K562 (cell line): Measurements from ENCODE around the gene SRSF5.

ENCODE experiments used
- BRD4 ChIP-seq: fragments of 200-600 bp; sonication (generic); IDR thresholded peaks from 2 replicates; pipeline ENCODE4 v1.6.1; 2017; ENCODE audit warnings: inconsistent platforms
- CHD2 ChIP-seq: IDR thresholded peaks from 2 replicates; pipeline ENCODE4 v1.6.1; 2011; ENCODE audit warnings: low read depth, low read length
- HCFC1 ChIP-seq: IDR thresholded peaks from 2 replicates; pipeline ENCODE4 v1.6.1; 2012; ENCODE audit warnings: low read depth, low read length, improper control_type of control experiment
- PHF8 ChIP-seq: fragments of 200-600 bp; sonication (generic); IDR thresholded peaks from 2 replicates; pipeline ENCODE4 v1.6.1; 2012; ENCODE audit warnings: mixed run types, mild to moderate bottlenecking, inconsistent platforms, low read length, moderate library complexity, borderline replicate concordance
- SIN3A ChIP-seq, 2 experiments: fragments of 150-350 bp in 1 of 2; IDR thresholded peaks; 2 replicates each; pipeline ENCODE4 v1.6.1; 2011 to 2016; ENCODE audit warnings: borderline replicate concordance in 2 of 2, low read depth in 2 of 2, low read length in 2 of 2, mild to moderate bottlenecking in 2 of 2, moderate library complexity in 2 of 2; ENCODE audit not compliant: control insufficient read depth in 1 of 2
- SMC3 ChIP-seq: conservative IDR thresholded peaks from 2 replicates; pipeline ENCODE4 v1.6.1; 2011; ENCODE audit warnings: low read depth, low read length, improper control_type of control experiment; ENCODE audit not compliant: insufficient read depth
- SP1 ChIP-seq: sonication (generic); formaldehyde crosslinking; IDR thresholded peaks from 2 replicates; pipeline ENCODE4 v1.8.1; 2022; ENCODE audit warnings: mild to moderate bottlenecking, missing genetic modification reagents
- SREBF2 ChIP-seq: sonication (generic); formaldehyde crosslinking; IDR thresholded peaks from 2 replicates; pipeline ENCODE4 v1.4.0; 2020; ENCODE audit warnings: mild to moderate bottlenecking, missing genetic modification reagents
- ZNF239 ChIP-seq: fragments of 250-450 bp; sonication (Bioruptor Pico); IDR thresholded peaks from 2 replicates; pipeline ENCODE4 v1.4.0; 2020; ENCODE audit warnings: mild to moderate bottlenecking
- TF ChIP-seq, protein P1 (sequence below), 3 experiments: IDR thresholded peaks in 2 of 3; conservative IDR thresholded peaks in 1 of 3; 2 replicates each; pipeline ENCODE4 v1.5.1; 2011 to 2012; ENCODE audit warnings: low read length in 3 of 3, mild to moderate bottlenecking in 3 of 3, control low read depth in 2 of 3, improper control_type of control experiment in 1 of 3, inconsistent platforms in 1 of 3, low read depth in 1 of 3, mixed read lengths in 1 of 3, moderate library complexity in 1 of 3; ENCODE audit not compliant: insufficient read depth in 2 of 3
- TF ChIP-seq, protein P2 (sequence below), 2 experiments: fragments of 450-650 bp in 1 of 2; sonication (generic) in 1 of 2; formaldehyde crosslinking in 1 of 2; IDR thresholded peaks; 2 replicates each; pipeline versions ENCODE4 v1.7.1 to v1.9.0; 2016 to 2022; ENCODE audit warnings: inconsistent platforms in 1 of 2, mild to moderate bottlenecking in 1 of 2, missing genetic modification reagents in 1 of 2
- TF ChIP-seq, protein P3 (sequence below): fragments of 250-450 bp; sonication (Bioruptor Pico); IDR thresholded peaks from 2 replicates; pipeline ENCODE4 v1.9.0; 2021; ENCODE audit warnings: mild to moderate bottlenecking
- TF ChIP-seq, protein P4 (sequence below): IDR thresholded peaks from 2 replicates; pipeline ENCODE4 v1.6.1; 2016; ENCODE audit warnings: missing genetic modification characterization, missing compliant biosample characterization

DNA sequence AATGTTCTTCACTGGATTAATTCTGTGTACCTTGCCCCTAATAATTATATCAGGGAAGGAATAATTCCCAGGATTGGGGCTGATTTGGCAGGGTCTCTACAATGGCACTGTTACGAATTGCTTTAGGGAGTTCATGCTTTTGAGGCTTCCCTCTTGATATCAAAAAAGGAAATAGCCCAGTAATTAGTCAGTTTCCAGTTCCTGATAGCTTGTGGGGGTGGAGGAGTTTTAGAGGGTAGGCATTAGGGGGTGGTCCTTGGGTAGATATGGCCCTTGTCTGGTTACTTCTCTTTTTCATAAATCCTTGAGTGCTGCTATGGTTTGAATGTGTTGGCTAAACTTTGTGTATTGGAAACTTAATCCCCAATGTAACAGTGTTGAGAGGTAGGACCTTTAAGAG, 6.1 kb upstream of the SRSF5 start:
- TF ChIP-seq, protein P1, sequence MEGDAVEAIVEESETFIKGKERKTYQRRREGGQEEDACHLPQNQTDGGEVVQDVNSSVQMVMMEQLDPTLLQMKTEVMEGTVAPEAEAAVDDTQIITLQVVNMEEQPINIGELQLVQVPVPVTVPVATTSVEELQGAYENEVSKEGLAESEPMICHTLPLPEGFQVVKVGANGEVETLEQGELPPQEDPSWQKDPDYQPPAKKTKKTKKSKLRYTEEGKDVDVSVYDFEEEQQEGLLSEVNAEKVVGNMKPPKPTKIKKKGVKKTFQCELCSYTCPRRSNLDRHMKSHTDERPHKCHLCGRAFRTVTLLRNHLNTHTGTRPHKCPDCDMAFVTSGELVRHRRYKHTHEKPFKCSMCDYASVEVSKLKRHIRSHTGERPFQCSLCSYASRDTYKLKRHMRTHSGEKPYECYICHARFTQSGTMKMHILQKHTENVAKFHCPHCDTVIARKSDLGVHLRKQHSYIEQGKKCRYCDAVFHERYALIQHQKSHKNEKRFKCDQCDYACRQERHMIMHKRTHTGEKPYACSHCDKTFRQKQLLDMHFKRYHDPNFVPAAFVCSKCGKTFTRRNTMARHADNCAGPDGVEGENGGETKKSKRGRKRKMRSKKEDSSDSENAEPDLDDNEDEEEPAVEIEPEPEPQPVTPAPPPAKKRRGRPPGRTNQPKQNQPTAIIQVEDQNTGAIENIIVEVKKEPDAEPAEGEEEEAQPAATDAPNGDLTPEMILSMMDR (IDR thresholded peaks at IDR 0.05 in 2 of 3, conservative IDR thresholded peaks at IDR 0.05 in 1 of 3; ENCODE audit: insufficient read depth in 2 of 3, low read depth in 1 of 3, low read length in 3 of 3), result no peak
- no peak for TF ChIP-seq SP1 (CRISPR knock-in tag)
- no peak for TF ChIP-seq HCFC1
- TF ChIP-seq, protein P2, sequence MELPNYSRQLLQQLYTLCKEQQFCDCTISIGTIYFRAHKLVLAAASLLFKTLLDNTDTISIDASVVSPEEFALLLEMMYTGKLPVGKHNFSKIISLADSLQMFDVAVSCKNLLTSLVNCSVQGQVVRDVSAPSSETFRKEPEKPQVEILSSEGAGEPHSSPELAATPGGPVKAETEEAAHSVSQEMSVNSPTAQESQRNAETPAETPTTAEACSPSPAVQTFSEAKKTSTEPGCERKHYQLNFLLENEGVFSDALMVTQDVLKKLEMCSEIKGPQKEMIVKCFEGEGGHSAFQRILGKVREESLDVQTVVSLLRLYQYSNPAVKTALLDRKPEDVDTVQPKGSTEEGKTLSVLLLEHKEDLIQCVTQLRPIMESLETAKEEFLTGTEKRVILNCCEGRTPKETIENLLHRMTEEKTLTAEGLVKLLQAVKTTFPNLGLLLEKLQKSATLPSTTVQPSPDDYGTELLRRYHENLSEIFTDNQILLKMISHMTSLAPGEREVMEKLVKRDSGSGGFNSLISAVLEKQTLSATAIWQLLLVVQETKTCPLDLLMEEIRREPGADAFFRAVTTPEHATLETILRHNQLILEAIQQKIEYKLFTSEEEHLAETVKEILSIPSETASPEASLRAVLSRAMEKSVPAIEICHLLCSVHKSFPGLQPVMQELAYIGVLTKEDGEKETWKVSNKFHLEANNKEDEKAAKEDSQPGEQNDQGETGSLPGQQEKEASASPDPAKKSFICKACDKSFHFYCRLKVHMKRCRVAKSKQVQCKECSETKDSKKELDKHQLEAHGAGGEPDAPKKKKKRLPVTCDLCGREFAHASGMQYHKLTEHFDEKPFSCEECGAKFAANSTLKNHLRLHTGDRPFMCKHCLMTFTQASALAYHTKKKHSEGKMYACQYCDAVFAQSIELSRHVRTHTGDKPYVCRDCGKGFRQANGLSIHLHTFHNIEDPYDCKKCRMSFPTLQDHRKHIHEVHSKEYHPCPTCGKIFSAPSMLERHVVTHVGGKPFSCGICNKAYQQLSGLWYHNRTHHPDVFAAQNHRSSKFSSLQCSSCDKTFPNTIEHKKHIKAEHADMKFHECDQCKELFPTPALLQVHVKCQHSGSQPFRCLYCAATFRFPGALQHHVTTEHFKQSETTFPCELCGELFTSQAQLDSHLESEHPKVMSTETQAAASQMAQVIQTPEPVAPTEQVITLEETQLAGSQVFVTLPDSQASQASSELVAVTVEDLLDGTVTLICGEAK (IDR thresholded peaks at IDR 0.05), result no peak
- TF ChIP-seq, protein P2 (CRISPR knock-in tag; IDR thresholded peaks at IDR 0.05), result no peak
- TF ChIP-seq, protein P3, sequence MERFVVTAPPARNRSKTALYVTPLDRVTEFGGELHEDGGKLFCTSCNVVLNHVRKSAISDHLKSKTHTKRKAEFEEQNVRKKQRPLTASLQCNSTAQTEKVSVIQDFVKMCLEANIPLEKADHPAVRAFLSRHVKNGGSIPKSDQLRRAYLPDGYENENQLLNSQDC, result no peak
- TF ChIP-seq ZNF239 (CRISPR knock-in tag), result no peak
- no peak for TF ChIP-seq SMC3
- TF ChIP-seq CHD2, result no peak
- TF ChIP-seq BRD4, result no peak
- TF ChIP-seq SIN3A (IDR thresholded peaks at IDR 0.05; ENCODE audit: borderline replicate concordance in 2 of 2, control insufficient read depth in 1 of 2, low read depth in 2 of 2, low read length in 2 of 2), result no peak
- TF ChIP-seq, protein P4, sequence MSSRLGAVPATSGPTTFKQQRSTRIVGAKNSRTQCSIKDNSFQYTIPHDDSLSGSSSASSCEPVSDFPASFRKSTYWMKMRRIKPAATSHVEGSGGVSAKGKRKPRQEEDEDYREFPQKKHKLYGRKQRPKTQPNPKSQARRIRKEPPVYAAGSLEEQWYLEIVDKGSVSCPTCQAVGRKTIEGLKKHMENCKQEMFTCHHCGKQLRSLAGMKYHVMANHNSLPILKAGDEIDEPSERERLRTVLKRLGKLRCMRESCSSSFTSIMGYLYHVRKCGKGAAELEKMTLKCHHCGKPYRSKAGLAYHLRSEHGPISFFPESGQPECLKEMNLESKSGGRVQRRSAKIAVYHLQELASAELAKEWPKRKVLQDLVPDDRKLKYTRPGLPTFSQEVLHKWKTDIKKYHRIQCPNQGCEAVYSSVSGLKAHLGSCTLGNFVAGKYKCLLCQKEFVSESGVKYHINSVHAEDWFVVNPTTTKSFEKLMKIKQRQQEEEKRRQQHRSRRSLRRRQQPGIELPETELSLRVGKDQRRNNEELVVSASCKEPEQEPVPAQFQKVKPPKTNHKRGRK (tag), result no peak
- TF ChIP-seq SREBF2 (CRISPR knock-in tag), result no peak
- no peak for TF ChIP-seq PHF8
